Fibroblast of skin of right quadriceps (primary cell): ENCODE results near the gene DNAJC21.
"Not testable (repeated sequence)": the region's sequence is repeated elsewhere in the genome, so short reads cannot be mapped to it uniquely, and the experiment has no call there.

Source experiments
- DNase-seq: peaks from one replicate; pipeline ENCODE4 v3.0.0-alpha.2; 2013

The DNAJC21 gene

GRCh38 chr5:34929134-34929719, at the start of gene DNAJC21:
Gene DNAJC21 (plus strand): TSS chr5:34929559. CDS start chr5:34929820, 261 bp downstream.
- DNase-seq: peak; percentile 97

GRCh38 chr5:34881246-34881645, 48.1 kb upstream of the DNAJC21 start:
- DNase-seq: no peak

GRCh38 chr5:34886392-34887119, 42.8 kb upstream of the DNAJC21 start:
- DNase-seq: no peak

- DNase-seq: no peak
These were observed 40.0 kb upstream of the DNAJC21 start for GRCh38 chr5:34889394-34889793.

- peak; percentile 95 for DNase-seq
These were observed 37.4 kb upstream of the DNAJC21 start for GRCh38 chr5:34891981-34892380.

- DNase-seq: no peak
These were observed 36.9 kb upstream of the DNAJC21 start for GRCh38 chr5:34892414-34892813.

GRCh38 chr5:34894716-34895115, 34.6 kb upstream of the DNAJC21 start:
- no peak for DNase-seq

- no peak for DNase-seq
These were observed 33.5 kb upstream of the DNAJC21 start for GRCh38 chr5:34895641-34896419.

- DNase-seq: no peak
These were observed 31.7 kb upstream of the DNAJC21 start for GRCh38 chr5:34897646-34898045.

- peak; percentile 67 for DNase-seq
These were observed 31.0 kb upstream of the DNAJC21 start for GRCh38 chr5:34898258-34898895.

GRCh38 chr5:34899066-34899465, 30.3 kb upstream of the DNAJC21 start:
- DNase-seq: no peak

GRCh38 chr5:34900652-34901051, 28.7 kb upstream of the DNAJC21 start:
- no peak for DNase-seq

- DNase-seq: no peak
These were observed 26.1 kb upstream of the DNAJC21 start for GRCh38 chr5:34903260-34903659.

- peak; percentile 11 for DNase-seq
These were observed 23.8 kb upstream of the DNAJC21 start for GRCh38 chr5:34905564-34905963.

GRCh38 chr5:34913072-34913471, 16.3 kb upstream of the DNAJC21 start:
- peak; percentile 68 for DNase-seq

- DNase-seq: no peak
These were observed 14.7 kb upstream of the DNAJC21 start for GRCh38 chr5:34914671-34915138.

- DNase-seq: peak; percentile 97
These were observed 14.1 kb upstream of the DNAJC21 start, which contains the start of the genes BRIX1 and RAD1 for GRCh38 chr5:34915139-34915855. Gene BRIX1 (plus strand): TSS chr5:34915711. CDS start chr5:34915739, 28 bp downstream. Gene RAD1 (minus strand): TSS chr5:34915504. CDS start chr5:34914892, 612 bp downstream.

GRCh38 chr5:34915856-34916192, 13.5 kb upstream of the DNAJC21 start:
- no peak for DNase-seq

- no peak for DNase-seq
These were observed 12.8 kb upstream of the DNAJC21 start for GRCh38 chr5:34916518-34916917.

GRCh38 chr5:34918025-34918424, 11.3 kb upstream of the DNAJC21 start:
- DNase-seq: no peak

GRCh38 chr5:34919077-34919476, 10.3 kb upstream of the DNAJC21 start:
- no peak for DNase-seq

- not testable (repeated sequence) for DNase-seq
These were observed 6.1 kb upstream of the DNAJC21 start for GRCh38 chr5:34923256-34923655.
